ENCODE measurements around the gene THOC6.

Gene THOC6

GRCh38 chr16:2974319-2975056 lies 49.3 kb upstream of the THOC6 start:
- TF ChIP-seq PATZ1 (CRISPR knock-in tag; IDR thresholded peaks at IDR 0.05; ENCODE audit: borderline replicate concordance) (no peak), ZNF70 (CRISPR knock-in tag; IDR thresholded peaks at IDR 0.05) (no peak), TCF4 (CRISPR knock-in tag; IDR thresholded peaks at IDR 0.05; ENCODE audit: borderline replicate concordance) (no peak), ZNF8 (CRISPR knock-in tag; IDR thresholded peaks at IDR 0.05) (no peak), ZFP30 (CRISPR knock-in tag; IDR thresholded peaks at IDR 0.05) (no peak), CSDC2 (CRISPR knock-in tag; IDR thresholded peaks at IDR 0.05) (no peak), CSRNP3 (CRISPR knock-in tag; IDR thresholded peaks at IDR 0.05) (no peak)
- ATAC-seq, result no peak

- no peak for ATAC-seq
- TF ChIP-seq PATZ1 (CRISPR knock-in tag; IDR thresholded peaks at IDR 0.05; ENCODE audit: borderline replicate concordance), result no peak
- TF ChIP-seq TOX (CRISPR knock-in tag; IDR thresholded peaks at IDR 0.05; ENCODE audit: borderline replicate concordance), result no peak
- TF ChIP-seq TSHZ2 (CRISPR knock-in tag; IDR thresholded peaks at IDR 0.05), result no peak
- no peak for TF ChIP-seq ZNF565 (CRISPR knock-in tag; conservative IDR thresholded peaks at IDR 0.05; ENCODE audit: low read depth)
- no peak for TF ChIP-seq ESRRG (CRISPR knock-in tag; IDR thresholded peaks at IDR 0.05)
- no peak for TF ChIP-seq ISL1 (CRISPR knock-in tag; IDR thresholded peaks at IDR 0.05)
- no peak for TF ChIP-seq ZC3H10 (CRISPR knock-in tag; IDR thresholded peaks at IDR 0.05)
- no peak for TF ChIP-seq POU6F1 (CRISPR knock-in tag; IDR thresholded peaks at IDR 0.05; ENCODE audit: borderline replicate concordance, low read depth)
- TF ChIP-seq ZFP3 (CRISPR knock-in tag; IDR thresholded peaks at IDR 0.05), result no peak
- no peak for TF ChIP-seq ZNF8 (CRISPR knock-in tag; IDR thresholded peaks at IDR 0.05)
- TF ChIP-seq ZFP30 (CRISPR knock-in tag; IDR thresholded peaks at IDR 0.05), result no peak
- no peak for TF ChIP-seq RARB (CRISPR knock-in tag; IDR thresholded peaks at IDR 0.05)
- no peak for TF ChIP-seq SNAI2 (CRISPR knock-in tag; IDR thresholded peaks at IDR 0.05)
- TF ChIP-seq ARNTL (CRISPR knock-in tag; IDR thresholded peaks at IDR 0.05; ENCODE audit: borderline replicate concordance, low read depth), result no peak
- TF ChIP-seq BACH2 (CRISPR knock-in tag; IDR thresholded peaks at IDR 0.05; ENCODE audit: borderline replicate concordance), result no peak
- no peak for TF ChIP-seq ZNF70 (CRISPR knock-in tag; IDR thresholded peaks at IDR 0.05)
- TF ChIP-seq OSR1 (CRISPR knock-in tag; IDR thresholded peaks at IDR 0.05), result no peak
- no peak for TF ChIP-seq CSRNP3 (CRISPR knock-in tag; IDR thresholded peaks at IDR 0.05)
- TF ChIP-seq TCF4 (CRISPR knock-in tag; IDR thresholded peaks at IDR 0.05; ENCODE audit: borderline replicate concordance), result no peak
Observed at GRCh38 chr16:2975161-2975795, 48.6 kb upstream of the THOC6 start.
